ENCODE results near the gene DNAH10.

DNAH10 gene

DNA sequence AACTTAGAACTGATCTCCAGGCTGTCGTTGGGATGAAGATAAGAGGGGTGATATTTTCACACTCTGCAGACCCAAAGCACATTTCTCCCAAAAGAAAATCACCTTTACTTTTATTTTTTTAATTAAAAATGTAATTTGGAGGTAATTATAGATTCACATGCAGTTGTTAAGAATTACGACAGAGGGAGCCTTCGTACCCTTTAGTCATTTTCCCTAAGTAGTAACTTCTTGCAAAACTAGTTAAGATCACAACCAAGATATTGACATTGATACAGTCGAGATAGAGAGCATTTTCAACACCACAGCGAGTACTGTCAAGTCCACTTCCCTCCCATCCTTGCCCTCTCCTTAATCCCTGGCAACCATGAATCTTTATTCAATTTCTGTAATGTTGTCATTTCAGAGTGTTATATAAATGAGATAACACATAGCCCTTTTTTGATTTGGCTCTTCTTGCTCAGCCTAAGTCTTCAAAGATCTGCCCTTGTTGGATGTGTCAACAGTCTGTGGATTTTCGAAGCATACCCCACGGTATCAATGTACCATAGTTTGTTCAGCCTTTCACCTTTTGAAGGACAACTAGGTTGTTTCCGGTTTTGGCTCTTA lies 39.6 kb downstream of the DNAH10 start:
- peak in 1 of 2 experiments; percentile 28 for DNase-seq

DNA sequence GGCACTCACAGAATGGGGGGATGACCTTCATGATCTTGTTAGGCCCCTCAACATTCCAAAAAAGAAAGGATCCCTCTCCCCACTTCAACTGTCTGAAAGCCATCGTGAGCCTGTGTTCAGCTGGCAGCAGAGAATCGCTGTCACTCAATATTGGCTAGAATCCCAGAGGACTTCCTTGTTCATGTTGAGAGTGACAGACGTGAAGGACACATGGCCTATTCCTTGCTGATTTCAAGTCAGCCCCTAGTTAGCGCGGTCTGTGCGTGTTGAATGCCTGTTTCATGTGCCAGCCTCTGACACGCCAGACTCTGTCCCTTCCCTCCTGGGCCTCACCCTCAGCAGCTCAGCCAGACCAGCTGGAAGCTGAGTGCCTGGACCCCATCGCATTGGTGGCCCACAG lies 43.1 kb downstream of the DNAH10 start:
- no peak for DNase-seq

DNA sequence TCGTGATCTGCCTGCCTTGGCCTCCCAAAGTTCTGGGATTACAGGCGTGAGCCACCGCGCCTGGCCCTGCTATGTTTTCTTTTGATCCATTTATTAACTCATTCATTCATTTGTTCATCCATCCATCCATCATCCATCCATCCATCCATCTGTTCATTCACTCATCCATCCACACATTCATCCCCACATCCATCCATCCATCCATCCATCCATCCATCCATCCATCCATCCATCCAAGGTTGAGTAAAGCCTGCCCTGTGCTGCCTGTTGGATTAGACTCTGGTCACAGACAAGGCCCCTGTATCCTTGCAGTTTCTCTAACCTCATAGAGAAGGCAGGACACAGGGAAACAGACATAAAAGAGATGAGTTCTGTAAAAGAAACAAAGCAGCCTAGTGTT lies 44.9 kb downstream of the DNAH10 start:
- DNase-seq = no peak

DNA sequence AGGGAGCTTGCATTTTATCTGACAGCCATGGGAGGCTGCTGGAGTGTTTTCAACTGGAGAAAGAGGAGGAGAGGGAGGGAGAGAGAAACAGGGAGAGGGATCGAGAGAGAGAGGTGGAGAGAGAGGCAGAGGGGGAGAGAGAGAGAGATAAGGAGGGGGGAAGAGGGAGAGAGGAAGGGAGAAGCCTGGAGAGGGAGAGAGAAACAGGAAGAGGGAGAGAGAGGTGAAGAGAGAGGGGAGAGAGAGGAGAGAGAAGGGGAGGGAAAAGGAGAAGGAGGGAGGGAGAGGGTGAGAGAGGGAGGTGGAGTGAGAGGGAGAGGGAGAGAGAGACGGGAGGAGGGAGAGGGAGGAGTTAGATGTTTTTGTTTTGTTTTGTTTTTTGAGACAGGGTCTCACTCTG lies 45.6 kb downstream of the DNAH10 start:
- no peak for DNase-seq

DNA sequence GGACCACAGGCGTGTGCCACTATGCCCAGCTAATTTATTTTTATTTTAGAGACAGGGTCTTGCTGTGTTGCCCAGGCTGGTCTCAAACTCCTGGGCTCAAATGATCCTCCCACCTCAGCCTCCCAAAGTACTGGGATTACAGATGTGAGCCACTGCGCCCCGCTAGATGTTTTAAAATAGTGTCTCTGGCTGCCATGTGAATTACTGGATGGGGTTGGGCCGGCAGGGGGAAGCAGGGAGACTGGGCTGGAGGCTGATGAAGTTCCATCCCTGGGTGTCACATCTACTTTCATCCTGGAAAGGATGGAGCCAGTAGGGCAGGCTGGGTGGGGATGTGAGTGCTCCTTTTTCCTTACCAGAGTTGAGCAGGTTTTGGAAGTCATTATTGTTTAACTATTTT lies 46.1 kb downstream of the DNAH10 start:
- peak in 1 of 2 experiments; percentile 33 for DNase-seq

DNA sequence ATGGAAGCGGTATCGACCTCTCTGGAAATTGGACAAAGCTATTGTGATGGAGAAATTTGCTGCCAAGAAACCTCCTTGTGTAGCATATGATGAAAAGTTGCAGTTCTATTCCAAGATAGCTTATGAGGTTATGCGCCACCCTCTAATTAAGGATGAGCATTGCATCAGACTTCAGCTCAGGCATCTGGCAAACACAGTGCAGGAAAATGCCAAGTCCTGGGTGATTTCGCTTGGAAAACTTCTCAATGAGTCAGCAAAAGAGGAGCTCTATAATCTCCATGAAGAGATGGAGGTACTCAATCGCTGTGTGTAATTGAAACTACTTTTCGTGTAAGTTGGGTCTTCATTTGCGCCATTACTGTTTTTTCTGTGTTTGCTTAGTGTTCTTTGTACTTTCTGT lies 51.2 kb downstream of the DNAH10 start:
- no peak for DNase-seq

DNA sequence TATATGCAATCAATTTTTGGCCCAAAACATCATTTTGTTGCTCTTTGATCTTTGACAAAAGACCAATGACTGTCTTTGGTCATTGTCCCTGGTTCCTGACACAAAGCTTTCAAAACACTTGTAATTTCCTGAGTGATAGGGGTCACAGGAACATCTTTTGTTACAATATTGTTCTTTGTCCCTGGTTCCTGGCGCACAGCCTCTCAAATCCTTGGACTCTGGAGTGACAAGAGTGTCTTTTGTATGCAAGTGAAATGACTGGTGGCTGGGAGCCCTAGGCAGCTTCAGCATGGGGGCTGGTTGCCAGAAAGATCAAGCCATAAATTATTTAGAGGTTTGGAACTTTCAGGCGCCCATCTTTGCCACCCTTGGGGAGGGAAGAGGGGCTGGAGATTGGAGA lies 53.9 kb downstream of the DNAH10 start:
- no peak for DNase-seq

DNA sequence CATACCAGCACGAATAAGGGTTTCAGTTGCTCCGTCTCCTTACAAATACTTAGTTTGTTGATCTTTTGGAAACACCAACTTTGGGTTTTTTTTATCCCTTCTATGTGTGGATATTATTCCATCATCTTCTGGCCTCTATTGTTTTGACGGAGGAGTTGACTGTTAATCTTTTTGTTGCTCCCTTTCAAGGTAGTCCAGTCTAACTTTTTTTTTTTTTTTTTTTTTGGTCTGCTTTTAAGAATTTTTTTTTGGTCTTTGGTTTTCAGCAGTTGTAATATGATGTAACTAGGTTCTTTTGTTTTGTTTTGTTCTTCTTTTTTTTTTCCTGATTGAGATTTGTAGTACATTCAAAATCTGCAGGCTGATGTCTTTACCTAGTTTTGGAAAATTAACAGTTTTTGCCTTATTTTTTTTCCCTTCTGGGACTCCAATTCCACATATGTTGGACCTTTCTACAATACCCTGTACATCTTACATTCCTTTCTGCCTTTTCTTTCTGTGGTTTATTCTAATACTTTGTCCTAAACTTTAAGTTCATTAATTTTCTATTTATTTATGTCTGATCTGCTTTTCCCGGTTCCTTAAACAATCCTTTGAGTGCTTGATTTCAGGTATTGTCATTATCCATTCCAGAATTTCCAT lies 54.9 kb downstream of the DNAH10 start:
- DNase-seq = no peak

DNA sequence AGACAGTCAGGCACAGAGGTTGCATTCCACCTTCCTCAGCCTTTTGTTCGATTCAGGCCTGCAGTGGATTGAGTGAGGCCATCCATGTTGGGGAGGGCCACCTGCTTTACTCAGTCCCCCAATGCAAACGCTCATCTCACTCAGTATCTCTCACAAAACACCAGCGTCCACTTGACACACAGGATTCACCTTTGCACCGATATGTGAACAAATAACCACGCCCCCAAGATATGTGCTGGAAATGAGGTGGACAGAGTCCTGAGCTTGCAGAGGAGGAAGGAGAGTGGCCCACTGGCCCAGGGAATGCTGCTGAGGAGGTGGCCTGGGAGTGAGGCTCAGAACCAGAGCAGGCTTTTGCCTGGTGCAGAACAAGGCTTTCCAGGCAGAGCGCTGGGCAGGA lies 60.7 kb downstream of the DNAH10 start:
- no peak for DNase-seq

DNA sequence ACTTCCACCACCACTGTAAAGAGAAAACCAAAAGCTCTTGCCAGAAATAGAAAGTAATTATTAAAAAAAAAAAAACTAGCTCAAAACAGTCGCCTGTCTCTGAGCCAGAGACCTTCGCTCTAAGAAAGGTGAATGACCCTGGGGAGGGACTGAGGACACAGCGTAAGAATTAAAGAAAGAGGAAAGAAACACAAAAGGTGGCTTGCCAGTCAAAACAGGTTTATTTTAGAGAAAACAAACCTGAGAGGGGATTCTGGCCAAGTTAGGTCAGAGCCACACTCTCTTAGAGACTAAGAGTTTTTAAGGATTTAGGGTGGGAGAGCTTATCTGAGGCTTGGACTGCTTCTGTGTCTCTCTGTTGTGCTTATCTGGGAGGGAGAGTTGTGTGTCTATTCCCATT lies 66.0 kb downstream of the DNAH10 start:
- no peak for DNase-seq

DNA sequence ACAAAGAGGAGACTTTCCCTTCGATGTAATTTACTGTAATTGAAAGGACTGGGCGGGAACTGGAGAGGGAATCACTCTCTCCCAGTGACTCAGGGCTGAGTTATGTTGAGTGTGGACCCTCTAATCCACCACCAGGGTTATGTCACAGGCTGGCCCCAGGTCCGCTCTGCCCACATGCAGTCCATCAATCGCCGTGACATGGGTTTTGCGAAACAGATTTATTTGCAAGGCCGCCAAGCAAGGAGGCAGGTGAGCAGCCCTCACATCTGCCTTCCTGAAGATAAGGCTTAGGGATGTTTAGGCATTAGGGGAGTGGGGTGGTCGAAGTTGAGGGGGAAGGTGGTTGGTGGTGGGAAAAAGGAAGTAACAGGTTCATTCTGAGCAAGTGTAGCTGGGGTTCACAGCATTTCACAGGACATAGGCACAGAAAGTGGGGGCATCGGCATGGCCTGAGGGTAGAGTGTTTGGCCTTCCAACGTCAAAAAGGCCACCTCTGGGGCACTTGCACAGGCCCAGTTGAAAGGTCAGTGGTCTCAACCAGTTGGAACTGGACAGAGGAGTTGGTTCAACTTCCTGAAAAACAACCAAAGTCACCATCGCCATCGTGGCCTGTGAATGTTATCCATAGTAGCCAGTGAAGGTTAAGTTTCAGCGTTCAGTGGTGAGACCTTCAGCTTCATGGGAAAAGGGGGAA lies 66.9 kb downstream of the DNAH10 start:
- no peak for DNase-seq

DNA sequence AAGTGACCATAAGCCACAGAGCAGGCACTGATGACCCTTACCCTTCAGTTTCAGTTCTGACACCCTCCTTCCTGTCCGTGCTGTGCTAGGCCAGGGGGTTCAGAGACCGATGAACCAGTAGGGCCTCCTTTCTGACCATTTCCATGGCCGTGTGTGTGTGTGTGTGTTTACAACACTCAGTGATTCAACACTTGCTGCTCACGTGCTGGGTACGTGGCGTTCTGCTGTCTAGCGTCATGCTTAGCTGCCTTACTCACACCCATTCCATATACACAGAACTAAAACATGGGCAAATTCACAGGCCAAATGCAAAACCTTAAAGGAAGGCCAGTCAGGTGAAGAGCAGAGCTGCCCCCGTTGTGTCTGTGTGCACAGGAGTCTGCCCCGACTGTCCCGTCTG lies 67.5 kb downstream of the DNAH10 start:
- DNase-seq = no peak

DNA sequence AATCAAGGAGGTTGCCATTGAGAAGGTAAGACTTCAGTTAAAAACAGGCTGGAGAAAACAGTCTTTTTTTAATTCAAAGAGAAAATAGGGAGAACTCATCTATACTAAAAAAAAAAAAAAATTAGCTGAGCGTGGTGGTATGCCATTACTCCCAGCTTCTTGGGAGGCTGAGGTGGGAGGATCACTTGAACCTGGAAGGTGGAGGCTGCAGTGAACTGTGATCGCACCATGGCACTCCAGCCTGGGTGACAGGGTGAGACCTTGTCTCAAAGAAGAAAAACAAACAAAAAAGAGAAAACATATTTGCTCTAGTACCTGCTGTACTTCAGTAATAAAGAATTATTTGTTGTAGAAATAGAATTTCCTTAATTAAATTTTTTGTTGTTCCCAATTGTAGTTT lies 68.6 kb downstream of the DNAH10 start:
- DNase-seq = no peak

DNA sequence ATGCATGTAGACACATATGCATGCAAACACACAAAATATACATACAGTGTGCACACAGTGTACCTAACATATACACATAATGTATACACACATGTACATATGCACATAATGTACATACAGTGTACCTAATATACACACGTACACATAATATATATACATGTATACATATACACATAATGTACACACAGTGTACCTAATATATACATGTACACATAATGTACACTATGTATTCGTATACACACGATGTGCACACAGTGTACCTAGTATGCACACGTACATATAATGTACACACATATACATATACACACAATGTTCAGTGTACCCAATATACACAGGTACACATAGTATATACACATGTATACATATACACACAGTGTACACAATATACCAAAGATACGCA lies 70.0 kb downstream of the DNAH10 start:
- DNase-seq = no peak

DNA sequence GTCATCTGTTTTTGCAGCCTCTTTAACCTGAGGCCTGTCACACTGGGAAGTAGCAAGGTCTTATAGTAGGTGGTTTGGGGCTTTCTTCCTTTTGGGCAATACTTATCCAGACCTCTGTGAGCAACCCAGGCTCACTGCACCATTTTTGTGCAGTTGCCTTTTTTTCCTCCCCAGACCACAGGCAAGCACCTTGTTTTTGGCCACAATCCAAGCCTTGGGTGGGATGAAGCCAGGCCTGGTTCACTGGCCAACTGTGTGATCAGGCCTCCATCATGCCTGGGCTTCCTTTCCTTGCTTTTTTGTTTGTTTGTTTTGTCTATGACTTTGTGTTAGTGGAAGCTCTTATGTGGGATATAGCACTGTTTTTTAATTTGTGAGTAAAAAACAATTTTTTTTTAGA lies 71.7 kb downstream of the DNAH10 start:
- DNase-seq = no peak

DNA sequence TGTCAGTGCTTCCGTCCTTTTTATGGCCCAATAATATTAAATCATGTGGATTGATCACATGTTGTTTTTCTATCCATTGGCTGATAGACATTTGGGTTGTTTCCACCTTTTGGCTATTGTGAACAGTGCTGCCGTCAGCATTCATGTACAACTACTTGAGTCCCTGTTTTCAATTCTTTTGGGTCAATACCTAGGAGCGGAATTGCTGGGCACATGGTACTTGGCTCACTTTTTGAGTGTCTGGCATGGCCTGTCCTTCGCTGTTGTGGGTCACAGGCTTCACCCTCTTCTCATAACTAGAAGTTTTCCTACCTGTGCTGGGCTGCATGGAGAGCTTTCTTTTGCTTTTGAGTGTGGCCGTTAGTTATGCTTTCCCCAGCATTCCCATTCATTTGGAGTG lies 72.7 kb downstream of the DNAH10 start:
- no peak for DNase-seq

DNA sequence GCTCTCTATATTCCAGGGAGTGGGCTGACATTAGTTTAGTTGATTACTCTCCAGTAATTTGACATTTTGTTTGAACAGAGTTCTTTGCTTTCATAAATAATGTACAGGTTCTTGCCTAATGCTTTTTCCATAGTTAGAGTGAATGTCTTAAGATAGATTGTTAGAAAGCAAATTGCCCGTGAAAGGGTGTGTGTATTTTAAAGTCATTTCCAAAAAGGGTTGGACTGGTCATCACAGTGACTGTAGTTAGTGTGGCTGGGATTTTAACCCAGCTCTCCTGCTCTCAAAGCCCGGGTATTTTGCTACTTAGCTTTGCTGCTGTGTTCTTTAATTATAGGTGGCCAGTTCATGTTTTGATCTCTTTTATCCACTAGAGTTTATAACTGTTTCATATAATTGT lies 74.2 kb downstream of the DNAH10 start:
- DNase-seq = no peak

DNA sequence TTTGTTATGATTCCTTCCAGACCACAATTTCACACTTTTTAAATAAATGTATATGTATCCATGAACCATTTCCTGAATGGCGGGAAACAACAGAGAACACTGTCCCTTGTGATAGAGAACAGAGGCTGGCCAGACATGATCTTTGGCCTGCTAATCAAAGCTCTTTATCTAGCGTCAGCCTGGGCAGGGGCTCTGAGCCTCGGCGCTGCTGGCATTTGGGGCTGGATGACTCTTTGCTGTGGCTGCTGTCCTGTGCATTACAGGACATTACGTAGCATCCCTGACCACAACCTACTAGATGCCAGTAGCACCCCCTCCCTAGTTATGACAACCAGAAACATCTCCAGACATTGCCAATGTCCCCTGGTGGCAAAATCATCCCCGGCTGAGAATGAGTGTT lies 77.7 kb downstream of the DNAH10 start:
- DNase-seq = no peak

DNA sequence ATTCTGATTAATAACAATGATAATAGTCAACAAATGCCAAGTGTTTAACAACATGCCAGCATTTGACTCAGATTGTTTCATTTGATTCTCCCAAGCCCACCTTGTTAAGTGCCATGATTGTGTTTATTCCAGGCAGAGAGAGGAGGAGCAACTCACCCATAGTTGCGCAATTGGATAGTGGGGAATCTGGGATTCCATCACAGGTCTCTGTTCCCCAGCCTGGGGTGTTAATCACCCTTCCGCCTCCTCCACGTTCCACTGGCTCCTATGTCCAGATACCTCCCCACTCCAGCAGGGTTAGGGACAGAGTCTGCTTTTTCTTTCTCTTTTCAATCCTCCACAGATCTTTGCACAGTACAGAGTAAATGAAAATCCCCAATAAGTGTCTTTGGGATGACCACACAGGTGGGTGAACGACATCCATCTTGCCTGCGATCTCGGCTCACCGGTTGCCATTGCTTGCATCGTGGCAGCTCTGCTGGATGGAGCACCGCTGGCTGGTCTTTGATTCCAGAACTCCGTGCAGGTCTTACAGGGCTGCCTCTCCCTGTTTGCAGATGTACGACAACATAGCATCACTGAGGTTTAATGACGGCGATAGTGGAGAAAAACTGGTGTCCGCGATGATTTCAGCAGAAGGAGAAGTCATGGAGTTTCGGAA lies 78.8 kb downstream of the DNAH10 start:
- DNase-seq = no peak

DNA sequence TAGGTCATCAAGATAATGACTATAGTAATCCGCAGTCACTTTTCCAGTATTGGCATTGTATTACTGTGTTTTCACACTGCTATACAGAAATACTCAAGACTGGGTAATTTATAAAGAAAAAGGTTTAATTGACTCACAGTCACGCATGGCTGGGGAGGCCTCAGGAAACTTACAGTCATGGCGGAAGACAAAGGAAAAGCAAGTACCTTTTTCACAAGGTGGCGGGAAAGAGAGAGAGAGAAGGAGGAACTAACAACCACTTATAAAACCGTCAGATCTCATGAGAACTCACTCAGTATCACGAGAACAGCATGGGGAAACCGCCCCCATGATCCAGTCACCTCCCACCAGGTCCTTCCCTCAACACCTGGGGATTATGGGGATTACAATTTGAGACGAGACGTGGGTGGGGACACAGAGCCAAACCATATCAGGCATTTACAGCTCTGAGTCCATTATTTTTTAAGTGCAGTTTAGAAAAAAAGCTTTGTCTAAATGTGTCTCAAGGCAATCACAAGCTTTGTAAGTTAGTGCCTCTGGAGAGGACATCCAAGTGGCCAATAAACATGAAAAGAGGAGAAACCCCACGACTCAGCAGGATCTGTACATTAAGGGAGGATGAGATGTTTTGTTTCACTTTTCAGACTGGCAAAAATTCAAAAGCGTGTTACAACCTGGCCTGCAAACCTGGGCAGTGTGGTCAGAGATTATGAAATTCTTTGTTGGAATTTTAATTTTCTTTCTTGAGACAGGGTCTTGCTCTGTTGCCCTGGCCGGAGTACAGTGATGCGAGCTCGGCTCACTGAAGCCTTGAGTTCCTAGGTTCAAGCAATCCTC lies 82.0 kb downstream of the DNAH10 start:
- no peak for DNase-seq

DNA sequence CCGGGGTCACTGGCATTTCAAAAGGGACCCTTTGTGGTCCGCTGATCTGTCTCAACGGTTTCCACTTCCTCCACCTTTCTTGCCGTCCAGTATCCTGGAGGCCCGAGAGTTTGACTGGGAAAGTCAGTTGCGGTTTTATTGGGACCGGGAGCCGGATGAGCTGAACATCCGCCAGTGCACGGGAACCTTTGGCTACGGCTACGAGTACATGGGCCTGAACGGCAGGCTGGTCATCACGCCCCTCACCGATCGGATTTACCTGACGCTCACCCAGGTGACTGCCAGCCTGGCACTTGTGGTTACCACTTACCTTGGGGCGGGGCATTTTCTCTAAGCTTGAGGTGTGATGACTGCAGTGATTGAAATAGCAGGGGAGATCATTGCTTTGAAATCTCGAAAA lies 83.8 kb downstream of the DNAH10 start:
- DNase-seq = no peak

DNA sequence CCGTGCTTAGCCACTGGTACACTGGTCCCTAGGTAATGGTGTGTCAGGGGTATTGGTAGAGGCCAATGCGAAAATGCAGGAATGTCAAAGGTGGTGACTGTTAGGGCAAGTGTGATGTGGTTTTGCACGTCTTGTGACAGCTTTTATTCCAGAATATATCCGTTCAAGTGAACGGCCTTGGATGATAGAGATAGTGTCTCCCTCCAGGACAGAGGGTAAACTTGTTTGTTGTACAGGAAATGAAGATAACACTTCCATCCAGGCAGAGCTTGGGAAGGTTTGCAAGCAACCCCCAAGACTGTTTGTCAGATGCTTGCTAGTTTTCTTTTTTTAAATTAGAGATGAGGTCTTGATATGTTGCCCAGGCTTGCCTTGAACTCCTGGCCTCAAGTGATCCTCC lies 84.2 kb downstream of the DNAH10 start:
- no peak for DNase-seq

DNA sequence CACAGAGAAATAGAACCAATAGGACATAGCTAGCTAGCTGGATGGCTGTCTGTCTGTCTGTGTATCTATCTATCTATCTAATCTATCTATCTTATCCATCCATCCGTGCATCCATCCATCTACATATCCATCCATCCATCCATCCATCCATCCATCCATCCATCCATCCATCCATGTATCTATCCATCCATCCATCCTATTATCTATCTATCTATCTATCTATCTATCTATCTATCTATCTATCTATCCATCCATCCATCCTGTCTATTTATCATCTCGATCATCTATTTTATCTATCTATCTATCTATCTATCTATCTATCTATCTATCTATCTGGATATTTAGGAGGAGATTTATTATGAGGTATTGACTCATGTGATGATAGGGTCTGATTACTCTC lies 84.9 kb downstream of the DNAH10 start:
- no peak for DNase-seq

Data from SW 1271 (cell line).